ENCODE results near the gene CLDN34.

Gene CLDN34

DNA sequence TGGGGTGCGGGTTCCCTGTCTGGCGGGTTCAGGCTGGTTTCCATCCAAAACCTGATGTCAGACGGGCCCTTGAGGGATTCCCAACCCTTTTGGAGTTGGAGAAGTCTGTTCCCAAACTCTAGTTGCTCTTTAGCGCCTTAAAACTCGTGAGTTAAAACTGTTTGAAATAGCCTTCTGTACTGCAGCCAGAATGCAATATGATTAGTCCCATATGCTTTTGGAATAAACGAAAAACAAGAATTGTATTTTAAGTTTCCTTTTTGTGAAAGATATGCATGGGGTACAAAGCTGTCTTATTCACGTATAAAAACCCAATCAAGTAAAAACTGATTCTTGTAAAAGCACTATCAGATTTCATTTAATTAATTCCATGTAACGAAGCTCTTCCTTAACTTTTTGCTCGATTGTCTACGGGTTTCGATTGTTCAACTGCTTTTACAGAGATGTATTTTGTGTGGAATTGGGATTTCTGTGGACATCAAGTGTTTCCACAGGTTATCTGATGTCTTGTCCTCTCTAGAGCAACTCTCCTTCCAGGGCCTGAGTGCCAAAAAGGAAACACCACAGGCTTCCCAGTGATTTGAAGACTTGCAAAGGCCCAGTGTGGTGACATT lies 49.5 kb downstream of the CLDN34 start:
- no peak for DNase-seq (ENCODE audit: low spot score)

DNA sequence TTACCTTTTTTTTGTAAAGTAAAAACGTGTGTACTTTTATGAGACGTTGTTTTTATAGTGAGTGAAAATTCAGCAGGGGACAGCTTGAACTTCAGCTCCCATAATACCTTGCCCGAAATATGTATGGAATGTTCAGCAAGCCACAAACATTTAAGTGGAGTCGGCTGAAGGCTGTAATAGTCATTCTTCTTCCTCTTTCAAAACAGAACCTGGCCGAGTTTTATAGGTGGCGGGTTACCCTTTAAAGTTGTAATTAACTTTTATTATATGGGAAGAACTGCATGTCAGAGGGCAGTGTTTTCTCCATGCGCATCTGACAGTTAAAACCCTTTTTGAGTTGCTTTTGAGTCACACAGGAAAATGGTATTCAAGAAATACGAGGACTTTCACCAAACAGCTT lies 50.7 kb downstream of the CLDN34 start:
- no peak for DNase-seq (ENCODE audit: low spot score)

Data from kidney capillary endothelial cell (primary cell).